B cell (primary cell): Measurements from ENCODE around the gene GALK1. TPM values are rescaled to one million over a fixed set of nuclear protein-coding genes. Genes with fewer than 3 reads are reported as not detected.

ENCODE experiments used
- ATAC-seq: fragments of 200-7000 bp; cut with Tn5 transposase; one replicate; pipeline ENCODE4 v1.10.0; 2021; ENCODE audit warnings: low read depth, mild to moderate bottlenecking, moderate number of reproducible peaks, moderate library complexity
- CTCF ChIA-PET: fragments of 350-600 bp; sonication (Branson Sonifier 250); formaldehyde crosslinking; loops from one replicate; lab custom pipeline; 2021; ENCODE audit warnings: antibody characterized with exemption, inconsistent platforms; lab: Charles Lee
- POLR2A ChIA-PET: fragments of 350-600 bp; sonication (Branson Sonifier 250); formaldehyde crosslinking; loops from one replicate; lab custom pipeline; 2021; ENCODE audit warnings: antibody characterized with exemption; lab: Charles Lee
- DNase-seq: peaks from one replicate; pipeline ENCODE4 v3.0.0; 2013
- H2AFZ ChIP-seq: 2 replicates; pipeline ENCODE4 v1.6.1; 2012; ENCODE audit warnings: mild to moderate bottlenecking, low read depth, low read length; ENCODE audit not compliant: insufficient read depth, poor library complexity, severe bottlenecking
- H3K27ac ChIP-seq, 2 donors: 1 replicate in 1 of 2; 2 replicates in 1 of 2; pipeline ENCODE4 v1.5.1; 2012 to 2013; ENCODE audit warnings: low read length in 2 of 2, mild to moderate bottlenecking in 2 of 2, moderate library complexity in 1 of 2
- H3K27me3 ChIP-seq, 4 experiments: fragments of 200-600 bp in 1 of 4; sonication (generic) in 1 of 4; replicated peaks in 1 of 4; 1 replicate in 2 of 4; 2 replicates in 2 of 4; pipeline versions ENCODE4 v1.6.1 to v1.7.0; 2013 to 2016; ENCODE audit warnings: low read length in 3 of 4, mild to moderate bottlenecking in 2 of 4, mixed read lengths in 1 of 4, moderate library complexity in 1 of 4; ENCODE audit not compliant: insufficient read depth in 4 of 4, control insufficient read depth in 3 of 4; ENCODE audit errors: control extremely low read depth in 1 of 4
- H3K36me3 ChIP-seq, 2 experiments: replicated peaks in 1 of 2; 1 replicate in 1 of 2; 2 replicates in 1 of 2; pipeline versions ENCODE4 v1.6.1 to v1.7.1; 2013; ENCODE audit warnings: low read length in 1 of 2; ENCODE audit not compliant: insufficient read depth in 2 of 2, control insufficient read depth in 1 of 2; ENCODE audit errors: control extremely low read depth in 1 of 2, extremely low read depth in 1 of 2
- H3K4me1 ChIP-seq, 2 donors: fragments of 200-600 bp in 1 of 2; sonication (generic) in 1 of 2; 1 replicate in 1 of 2; 2 replicates in 1 of 2; pipeline versions ENCODE4 v1.5.1 to v1.6.1; 2013 to 2017; ENCODE audit warnings: low read length in 2 of 2; ENCODE audit not compliant: control insufficient read depth in 2 of 2, insufficient read depth in 2 of 2
- H3K4me2 ChIP-seq: replicated peaks from 2 replicates; pipeline ENCODE3; 2012; ENCODE audit warnings: mild to moderate bottlenecking, low read depth, low read length; ENCODE audit not compliant: poor library complexity, severe bottlenecking
- H3K4me3 ChIP-seq, 5 experiments: fragments of 200-600 bp in 1 of 5; sonication (generic) in 1 of 5; 1 replicate in 3 of 5; 2 replicates in 2 of 5; pipeline versions ENCODE4 v1.5.1 to v1.7.0; 2011 to 2016; ENCODE audit warnings: low read length in 4 of 5, mild to moderate bottlenecking in 4 of 5, low read depth in 2 of 5, control low read depth in 1 of 5, moderate library complexity in 1 of 5; ENCODE audit not compliant: insufficient read depth in 1 of 5; ENCODE audit errors: control extremely low read depth in 1 of 5, extremely low read depth in 1 of 5
- H3K79me2 ChIP-seq: fragments of 200-600 bp; sonication (generic); one replicate; pipeline ENCODE4 v1.6.0; 2016; ENCODE audit warnings: low read length; ENCODE audit not compliant: control insufficient read depth, insufficient read depth
- H3K9ac ChIP-seq: fragments of 200-600 bp; sonication (generic); 2 replicates; pipeline ENCODE4 v1.6.1; 2017; ENCODE audit warnings: mild to moderate bottlenecking, low read length, moderate library complexity
- H3K9me3 ChIP-seq, 3 donors: one replicate each; pipeline versions ENCODE4 v1.6.1 to v1.7.1; 2013; ENCODE audit warnings: low read length in 2 of 3; ENCODE audit not compliant: control insufficient read depth in 2 of 3, insufficient read depth in 1 of 3; ENCODE audit errors: control extremely low read depth in 1 of 3
- H4K20me1 ChIP-seq: 2 replicates; pipeline ENCODE4 v1.6.0; 2012; ENCODE audit warnings: mild to moderate bottlenecking, low read length; ENCODE audit not compliant: insufficient read depth, control insufficient read depth, poor library complexity, severe bottlenecking
- H3K27ac Mint-ChIP-seq: one replicate; pipeline ENCODE4 v1.8.0; 2021; ENCODE audit warnings: mixed read lengths
- H3K27me3 Mint-ChIP-seq: one replicate; pipeline ENCODE4 v1.8.0; 2021; ENCODE audit warnings: mixed read lengths
- H3K4me1 Mint-ChIP-seq: one replicate; pipeline ENCODE4 v1.8.0; 2021; ENCODE audit warnings: mixed read lengths
- H3K4me3 Mint-ChIP-seq: one replicate; pipeline ENCODE4 v1.8.0; 2021; ENCODE audit warnings: mixed read lengths
- H3K9me3 Mint-ChIP-seq: one replicate; pipeline ENCODE4 v1.8.0; 2022; ENCODE audit warnings: mixed read lengths; ENCODE audit not compliant: insufficient read depth
- CTCF ChIP-seq: fragments of 200-600 bp; IDR thresholded peaks from one replicate; pipeline ENCODE4 v1.8.0; 2022; ENCODE audit warnings: antibody characterized with exemption, mild to moderate bottlenecking
- EZH2 ChIP-seq: IDR thresholded peaks from 2 replicates; pipeline ENCODE4 v1.6.1; 2012; ENCODE audit warnings: borderline replicate concordance, low read depth, mild to moderate bottlenecking, moderate library complexity, low read length; ENCODE audit not compliant: insufficient read depth, poor library complexity, severe bottlenecking
- WGBS: methylation state at CpG from one replicate; pipeline ENCODE4 v1.1.5; 2013; ENCODE audit warnings: missing lambda C conversion rate; ENCODE audit not compliant: insufficient coverage; 5-methylcytosine and 5-hydroxymethylcytosine counted together
- intact Hi-C: fragments of 100-400 bp; cut with micrococcal nuclease; formaldehyde crosslinking; loops from one replicate; pipeline ENCODE4 v1.10.0; 2022
- polyA plus RNA-seq: library from polyadenylated mRNA; depleted of rRNA; stranded (reverse); fragments of >200 nt; gene quantifications from 2 replicates; pipeline ENCODE4 v1.2.3, GENCODE V29; 2012
- total RNA-seq, 2 donors: library from RNA; stranded (reverse); fragments of 120-200 nt in 1 of 2; gene quantifications; 1 replicate in 1 of 2; 2 replicates in 1 of 2; pipeline versions ENCODE4 v1.2.3 to v1.2.4, GENCODE V29; 2013 to 2022

GALK1 gene
- total and polyA plus RNA-seq, 2 donors (not counting 1 experiment from before 2014, with no cell fraction given) = 29.8 to 37.4 TPM

DNA sequence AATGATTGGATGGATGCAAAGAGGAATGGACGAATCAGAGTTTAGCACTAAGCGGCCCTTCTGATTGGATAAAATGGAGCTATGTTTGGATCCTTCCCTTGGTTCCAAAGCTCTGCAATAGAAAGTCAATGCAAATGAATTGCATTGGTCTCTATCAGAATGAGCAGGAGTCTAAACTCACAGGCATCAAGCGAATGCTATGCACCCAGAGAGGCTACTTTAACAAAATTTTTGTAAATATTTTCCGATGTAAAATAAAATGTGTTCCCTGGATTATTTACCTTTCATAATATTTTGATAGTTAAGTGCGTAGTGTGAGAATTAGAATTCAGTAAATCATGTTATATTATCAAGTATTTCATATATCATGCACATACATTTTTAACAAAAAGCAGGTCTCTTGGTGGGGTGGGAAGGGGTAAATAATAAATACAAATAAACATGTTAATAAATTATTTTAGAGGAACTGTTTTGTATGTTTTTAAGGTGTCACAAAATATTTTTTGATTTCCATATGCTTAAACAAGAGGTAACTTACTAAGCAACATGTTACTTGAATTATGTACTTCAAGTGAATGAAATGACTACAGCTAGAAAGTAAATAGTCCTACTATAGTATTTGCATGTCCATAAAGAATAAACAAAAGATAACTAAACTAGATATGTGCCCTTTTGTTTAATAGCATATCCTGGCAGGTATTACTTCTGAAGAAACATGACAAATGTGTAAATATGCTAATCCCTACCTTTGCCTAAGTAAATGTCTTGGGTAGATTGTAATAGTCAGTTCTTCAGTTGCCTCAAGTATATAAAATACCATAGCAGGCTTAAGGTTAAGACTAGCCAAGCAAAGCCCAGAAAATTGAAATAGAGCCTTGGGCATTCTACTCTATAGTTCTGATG, 15.2 kb upstream of the GALK1 start:
- Histone ChIP-seq H3K4me3 (peak overlapping the region in 1 of 5 experiments; percentile 11), H3K4me1 (peaks cover 38 to 60% of the 10 kb centered on the region in 2 donors), H3K9ac (no peak overlapping the region), H3K27me3 (no peaks in the 10 kb centered on the region), H3K4me2 (peak overlapping the region; percentile 54), H3K79me2 (peaks cover 30% of the 10 kb centered on the region), H3K27ac (no peak overlapping the region), H4K20me1 (peaks cover 43% of the 10 kb centered on the region), H3K36me3 (peaks cover 4 to 34% of the 10 kb centered on the region in 2 experiments), H3K9me3 (no peaks in the 10 kb centered on the region), H2AFZ (no peak overlapping the region)
- WGBS = 0% methylated on average over 2 of the region's 5 CpGs
- peaks cover 68% of the 10 kb centered on the region for H3K4me1 Mint-ChIP-seq
- ChIA-PET POLR2A (interaction anchor here (0.6 to 8.4 kb wide), 17 partner anchors 9 to 1681 kb away, joined by 3 to 78 read pairs (median 4); partner anchors contain the start of genes GALK1, TRIM65 and WBP2), CTCF (interaction anchor here (2.0 to 8.5 kb wide), 4 partner anchors 15 to 64 kb away, joined by 5 to 54 read pairs (median 24); partner anchors contain the start of genes GALK1 and UNC13D)
- DNase-seq = no peak
- ATAC-seq = no peak
- H3K4me3 Mint-ChIP-seq = peak overlapping the region; percentile 94
- peaks cover 3% of the 10 kb centered on the region for H3K9me3 Mint-ChIP-seq
- intact Hi-C loops = loop anchor here (1.0 kb wide), 2 partner anchors 15 to 75 kb away; partner anchors contain the start of genes GALK1 and WBP2
- no peak for TF ChIP-seq CTCF
- TF ChIP-seq EZH2 = no peak
- H3K27me3 Mint-ChIP-seq = no peaks in the 10 kb centered on the region
- peak overlapping the region; percentile 99 for H3K27ac Mint-ChIP-seq
